ENCODE measurements around the gene STK17A. TPM values are rescaled to one million over a fixed set of nuclear protein-coding genes. Genes with fewer than 3 reads are reported as not detected.
"Not testable (repeated sequence)": the region's sequence is repeated elsewhere in the genome, so short reads cannot be mapped to it uniquely, and the experiment has no call there.

The STK17A gene
- total RNA-seq, 4 donors from 2014 or later: 14.6 to 31.5 (median 27.3) TPM

- no peak overlapping the region for H3K4me3 ChIP-seq
- peaks cover 0 to 11% (median 2%) of the 10 kb centered on the region in 3 donors for H3K4me1 ChIP-seq
- no peak overlapping the region for H3K27ac ChIP-seq
- H3K36me3 ChIP-seq: no peaks in the 10 kb centered on the region
- no peak for ATAC-seq
- H3K27me3 ChIP-seq: no peaks in the 10 kb centered on the region
- WGBS, 2 donors (ENCODE audit: low coverage in 1 of 2): 92 to 100% methylated on average over 1 of the region's 1 CpG
- TF ChIP-seq POLR2AphosphoS5 (IDR thresholded peaks at IDR 0.05) (no peak), EP300 (IDR thresholded peaks at IDR 0.05) (no peak), POLR2A (IDR thresholded peaks at IDR 0.05) (no peak)
- TF ChIP-seq, protein P1, sequence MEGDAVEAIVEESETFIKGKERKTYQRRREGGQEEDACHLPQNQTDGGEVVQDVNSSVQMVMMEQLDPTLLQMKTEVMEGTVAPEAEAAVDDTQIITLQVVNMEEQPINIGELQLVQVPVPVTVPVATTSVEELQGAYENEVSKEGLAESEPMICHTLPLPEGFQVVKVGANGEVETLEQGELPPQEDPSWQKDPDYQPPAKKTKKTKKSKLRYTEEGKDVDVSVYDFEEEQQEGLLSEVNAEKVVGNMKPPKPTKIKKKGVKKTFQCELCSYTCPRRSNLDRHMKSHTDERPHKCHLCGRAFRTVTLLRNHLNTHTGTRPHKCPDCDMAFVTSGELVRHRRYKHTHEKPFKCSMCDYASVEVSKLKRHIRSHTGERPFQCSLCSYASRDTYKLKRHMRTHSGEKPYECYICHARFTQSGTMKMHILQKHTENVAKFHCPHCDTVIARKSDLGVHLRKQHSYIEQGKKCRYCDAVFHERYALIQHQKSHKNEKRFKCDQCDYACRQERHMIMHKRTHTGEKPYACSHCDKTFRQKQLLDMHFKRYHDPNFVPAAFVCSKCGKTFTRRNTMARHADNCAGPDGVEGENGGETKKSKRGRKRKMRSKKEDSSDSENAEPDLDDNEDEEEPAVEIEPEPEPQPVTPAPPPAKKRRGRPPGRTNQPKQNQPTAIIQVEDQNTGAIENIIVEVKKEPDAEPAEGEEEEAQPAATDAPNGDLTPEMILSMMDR (IDR thresholded peaks at IDR 0.05): no peak
- no peaks in the 10 kb centered on the region for H3K9me3 ChIP-seq
These were observed 85.1 kb downstream of the STK17A start for GRCh38 chr7:43668035-43668434.

DNA sequence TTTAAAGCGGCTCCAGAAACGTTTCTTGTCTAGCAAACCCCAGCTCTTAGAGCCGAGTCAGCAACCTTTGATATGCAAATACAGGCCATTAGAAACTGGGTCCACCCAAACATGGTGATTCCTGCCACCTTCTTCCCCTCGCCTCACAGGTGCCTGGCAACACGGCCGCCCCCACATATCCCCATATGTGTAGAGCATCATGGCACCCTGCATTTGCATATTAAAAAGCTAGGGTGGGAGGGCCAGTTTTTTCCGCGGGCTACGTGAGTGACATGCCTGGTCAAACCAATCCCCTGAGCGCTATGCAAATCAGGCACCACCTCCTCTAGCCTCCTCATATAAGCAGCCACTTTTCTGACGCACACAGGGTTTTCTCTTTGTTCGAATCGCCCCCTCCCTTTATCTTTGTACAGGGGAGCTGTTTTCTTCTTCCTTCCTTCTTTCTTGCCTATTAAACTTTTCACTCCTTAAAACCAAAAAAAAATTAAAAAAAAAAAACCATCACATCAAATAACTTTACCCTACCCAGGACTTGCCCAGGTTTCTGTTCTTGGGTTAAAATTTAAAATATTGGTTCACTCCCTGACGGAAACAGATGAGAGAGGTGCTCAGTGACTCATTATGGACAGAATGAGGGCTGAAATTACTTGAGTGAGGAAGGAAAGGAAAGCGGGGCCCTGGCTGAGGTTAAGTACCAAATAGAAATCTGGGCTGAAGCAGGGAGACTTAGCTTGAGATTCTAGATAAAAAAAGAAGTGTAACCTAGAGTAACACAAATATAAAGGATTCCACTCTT is 86.6 kb downstream of the STK17A start:
- WGBS, 2 donors (ENCODE audit: low coverage in 1 of 2): 73 to 82% methylated on average over 2 to 13 of the region's 15 CpGs
- H3K27me3 ChIP-seq: no peaks in the 10 kb centered on the region
- ATAC-seq: no peak
- H3K4me3 ChIP-seq: no peak overlapping the region
- no peaks in the 10 kb centered on the region for H3K36me3 ChIP-seq
- peaks cover 0 to 17% (median 3%) of the 10 kb centered on the region in 3 donors for H3K4me1 ChIP-seq
- no peak for TF ChIP-seq POLR2AphosphoS5 (IDR thresholded peaks at IDR 0.05)
- TF ChIP-seq, protein P1 (IDR thresholded peaks at IDR 0.05): no peak
- TF ChIP-seq EP300 (IDR thresholded peaks at IDR 0.05): no peak
- TF ChIP-seq POLR2A (IDR thresholded peaks at IDR 0.05): no peak
- H3K9me3 ChIP-seq: no peaks in the 10 kb centered on the region
- H3K27ac ChIP-seq: no peak overlapping the region

DNA sequence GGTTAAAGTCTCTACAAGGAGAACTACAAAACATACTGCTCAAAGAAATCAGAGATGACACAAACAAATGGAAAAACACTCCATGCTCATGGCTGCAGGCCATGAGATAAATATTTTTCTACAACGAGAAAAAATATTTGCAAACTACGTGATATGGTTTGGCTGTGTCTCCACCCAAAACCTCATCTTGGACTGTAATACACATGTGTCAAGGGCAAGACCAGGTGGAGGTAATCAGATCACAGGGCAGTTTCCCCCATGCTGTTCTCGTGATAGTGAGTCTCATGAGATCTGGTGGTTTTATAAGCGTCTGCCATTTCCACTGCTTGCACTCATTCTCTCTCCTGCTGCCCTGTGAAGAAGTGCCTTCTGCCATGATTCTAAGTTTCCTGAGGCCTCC is 88.6 kb downstream of the STK17A start:
- Histone ChIP-seq H3K36me3 (no peaks in the 10 kb centered on the region), H3K9me3 (no peaks in the 10 kb centered on the region), H3K27me3 (no peaks in the 10 kb centered on the region), H3K27ac (no peak overlapping the region), H3K4me1 (peaks cover 0 to 21% (median 5%) of the 10 kb centered on the region in 3 donors), H3K4me3 (no peak overlapping the region)
- WGBS, 2 donors (ENCODE audit: low coverage in 1 of 2): 46 to 69% methylated on average over 4 of the region's 4 CpGs
- TF ChIP-seq POLR2AphosphoS5 (IDR thresholded peaks at IDR 0.05): no peak
- no peak for TF ChIP-seq EP300 (IDR thresholded peaks at IDR 0.05)
- TF ChIP-seq, protein P1 (IDR thresholded peaks at IDR 0.05): no peak
- no peak for TF ChIP-seq POLR2A (IDR thresholded peaks at IDR 0.05)
- ATAC-seq: no peak

- 79 to 86% methylated on average over 5 of the region's 5 CpGs for WGBS, 2 donors (ENCODE audit: low coverage in 1 of 2)
- ATAC-seq, H3K4me3 ChIP-seq, H3K27ac ChIP-seq, H3K9me3 ChIP-seq, H3K36me3 ChIP-seq, H3K27me3 ChIP-seq: not testable (repeated sequence)
- peaks cover 0 to 15% (median 3%) of the 10 kb centered on the region in 3 donors for H3K4me1 ChIP-seq
These were observed 90.5 kb downstream of the STK17A start for GRCh38 chr7:43673243-43673976.

- peak; percentile 48 for ATAC-seq
These were observed 91.9 kb downstream of the STK17A start for GRCh38 chr7:43674559-43675436.

More at GRCh38 chr7:43674559-43675436, 91.9 kb downstream of the STK17A start:
- no peaks in the 10 kb centered on the region for H3K36me3 ChIP-seq
- H3K27ac ChIP-seq: no peak overlapping the region
- no peaks in the 10 kb centered on the region for H3K27me3 ChIP-seq
- H3K4me3 ChIP-seq: no peak overlapping the region
- H3K4me1 ChIP-seq: peaks cover 0 to 28% (median 5%) of the 10 kb centered on the region in 3 donors
- TF ChIP-seq, protein P1 (IDR thresholded peaks at IDR 0.05): no peak
- peak; percentile 52 for TF ChIP-seq POLR2AphosphoS5 (IDR thresholded peaks at IDR 0.05)
- 38 to 47% methylated on average over 3 to 4 of the region's 4 CpGs for WGBS, 2 donors (ENCODE audit: low coverage in 1 of 2)
- H3K9me3 ChIP-seq: no peaks in the 10 kb centered on the region

Measured in gastroesophageal sphincter (tissue), 4 donors.